K562 (cell line): ENCODE measurements around the gene SBF1. TPM values are rescaled to one million over a fixed set of nuclear protein-coding genes. Genes with fewer than 3 reads are reported as not detected.

ENCODE experiments used
- ATAC-seq: fragments of 200-7000 bp; cut with Tn5 transposase; 3 replicates; pipeline ENCODE4 v1.9.1; 2020; ENCODE audit warnings: moderate library complexity
- BruUV-seq: library from RNA; stranded (reverse); fragments of 400-500 nt; replicated peaks from 2 replicates; lab custom pipeline; 2021; lab: Mats Ljungman, UMichigan
- CTCF ChIA-PET: fragments of 300-600 bp; formaldehyde crosslinking; extraction: SDS; loops from one replicate; lab custom pipeline; 2021; ENCODE audit warnings: low intra/inter-chr PET ratio; lab: Yijun Ruan, JAX
- POLR2A ChIA-PET: fragments of 300-600, 350-650 bp; sonication (Branson Sonifier 250); formaldehyde crosslinking; extraction: SDS; loops from one replicate; lab custom pipeline; 2021; ENCODE audit warnings: antibody characterized with exemption, inconsistent platforms; lab: Yijun Ruan, JAX
- DNase-seq, 4 experiments: peaks; one replicate each; pipeline versions ENCODE4 v3.0.0 to v3.0.0-alpha.2; 2011 to 2018; ENCODE audit warnings: low spot score in 3 of 4, mixed read lengths in 3 of 4; ENCODE audit errors: extremely low read depth in 1 of 4
- FAIRE-seq: peaks from 2 replicates; lab custom pipeline; 2011; peaks lifted over from hg19 to GRCh38; lab: Jason Lieb, UNC
- H2AFZ ChIP-seq: 2 replicates; pipeline ENCODE4 v1.6.0; 2011; ENCODE audit warnings: low read depth, low read length, control low read depth, inconsistent platforms
- H3K27ac ChIP-seq: fragments of 200-600 bp; 3 replicates; pipeline ENCODE4 v1.8.0; 2011; ENCODE audit warnings: low read depth, mild to moderate bottlenecking, control low read depth, inconsistent platforms, low read length, moderate library complexity, mixed read lengths; ENCODE audit errors: extremely low read depth
- H3K27me3 ChIP-seq, 2 experiments: fragments of 300-600 bp in 1 of 2; 2 replicates in 1 of 2; 3 replicates in 1 of 2; pipeline versions ENCODE4 v1.6.0 to v1.8.0; 2011; ENCODE audit warnings: inconsistent platforms in 2 of 2, low read length in 2 of 2, mild to moderate bottlenecking in 1 of 2, mixed read lengths in 1 of 2, moderate library complexity in 1 of 2; ENCODE audit not compliant: control insufficient read depth in 2 of 2, insufficient read depth in 2 of 2
- H3K36me3 ChIP-seq: fragments of 300-600 bp; 3 replicates; pipeline ENCODE4 v1.8.0; 2011; ENCODE audit warnings: mild to moderate bottlenecking, low read length, inconsistent platforms; ENCODE audit not compliant: control insufficient read depth, insufficient read depth
- H3K4me1 ChIP-seq, 2 experiments: fragments of 200-600 bp in 1 of 2; replicated peaks in 1 of 2; 2 replicates in 1 of 2; 3 replicates in 1 of 2; pipeline versions ENCODE4 v1.5.1 to v1.8.0; 2011; ENCODE audit warnings: inconsistent platforms in 2 of 2, low read length in 2 of 2, mild to moderate bottlenecking in 1 of 2, mixed read lengths in 1 of 2, moderate library complexity in 1 of 2; ENCODE audit not compliant: control insufficient read depth in 2 of 2, insufficient read depth in 2 of 2
- H3K4me2 ChIP-seq: 2 replicates; pipeline ENCODE4 v1.6.1; 2011; ENCODE audit warnings: low read length, control low read depth, inconsistent platforms, mixed read lengths; ENCODE audit not compliant: insufficient read depth
- H3K4me3 ChIP-seq: fragments of 200-600 bp; sonication (generic), shearing (Covaris generic); 2 replicates; pipeline ENCODE4 v1.5.1; 2016; ENCODE audit warnings: control low read depth, inconsistent platforms
- H3K79me2 ChIP-seq: fragments of 200-600 bp; 3 replicates; pipeline ENCODE4 v1.8.0; 2011; ENCODE audit warnings: low read length, inconsistent platforms; ENCODE audit not compliant: control insufficient read depth, insufficient read depth
- H3K9ac ChIP-seq, 2 experiments: 2 replicates each; pipeline versions ENCODE4 v1.6.0 to v1.6.1; 2011; ENCODE audit warnings: low read depth in 2 of 2, low read length in 2 of 2, control low read depth in 1 of 2, inconsistent platforms in 1 of 2, mild to moderate bottlenecking in 1 of 2, mixed read lengths in 1 of 2; ENCODE audit not compliant: insufficient read depth in 1 of 2
- H3K9me1 ChIP-seq: one replicate; pipeline ENCODE4 v1.6.0; 2011; ENCODE audit warnings: inconsistent platforms, mild to moderate bottlenecking, low read length, moderate library complexity; ENCODE audit not compliant: control insufficient read depth, insufficient read depth
- H3K9me3 ChIP-seq: replicated peaks from 2 replicates; pipeline ENCODE4 v1.5.1; 2011; ENCODE audit warnings: low read depth, low read length, inconsistent platforms; ENCODE audit not compliant: control insufficient read depth, insufficient read depth
- H4K20me1 ChIP-seq: replicated peaks from 2 replicates; pipeline ENCODE4 v1.6.1; 2011; ENCODE audit warnings: low read length, inconsistent platforms, mixed read lengths; ENCODE audit not compliant: control insufficient read depth, insufficient read depth
- POLR2A ChIP-seq: fragments of 450-650 bp; conservative IDR thresholded peaks from 2 replicates; pipeline ENCODE4 v1.6.1; 2016
- POLR2AphosphoS2 ChIP-seq: IDR thresholded peaks from 2 replicates; pipeline ENCODE4 v1.6.1; 2012; ENCODE audit warnings: low read length, improper control_type of control experiment
- POLR2G ChIP-seq: fragments of 200-400 bp; formaldehyde crosslinking; IDR thresholded peaks from 2 replicates; pipeline ENCODE4 v1.6.1; 2017; ENCODE audit warnings: low read depth, mild to moderate bottlenecking, antibody characterized with exemption, low read length, moderate library complexity
- POLR3G ChIP-seq: IDR thresholded peaks from 2 replicates; pipeline ENCODE4 v1.6.1; 2011; ENCODE audit not compliant: insufficient read length, insufficient replicate concordance; ENCODE audit errors: extremely low read depth
- RBFOX2 ChIP-seq: fragments of 200-400 bp; formaldehyde crosslinking; IDR thresholded peaks from 2 replicates; pipeline ENCODE4 v1.6.1; 2017; ENCODE audit warnings: low read depth, mild to moderate bottlenecking, low read length, moderate library complexity
- RBM22 ChIP-seq: fragments of 200-400 bp; formaldehyde crosslinking; IDR thresholded peaks from 2 replicates; pipeline ENCODE4 v1.6.1; 2018; ENCODE audit warnings: low read length, low read depth; ENCODE audit not compliant: poor library complexity, severe bottlenecking
- SUPT5H ChIP-seq: fragments of 450-650 bp; IDR thresholded peaks from 2 replicates; pipeline ENCODE4 v1.6.1; 2016
- WGBS: fragments of 100-300 bp; shearing (Covaris generic); methylation state at CpG from one replicate; pipeline ENCODE4 v1.1.6; 2016; ENCODE audit warnings: low coverage, mixed read lengths; ENCODE audit not compliant: insufficient coverage; ENCODE audit errors: missing lambda C conversion rate; 5-methylcytosine and 5-hydroxymethylcytosine counted together
- in situ Hi-C: fragments of 300-500 bp; cut with MboI; formaldehyde crosslinking; loops from 4 replicates; pipeline ENCODE4 v1.15.0; 2018; ENCODE audit warnings: inconsistent platforms, mixed read lengths
- intact Hi-C: fragments of 100-400 bp; cut with micrococcal nuclease; formaldehyde crosslinking; loops from 2 replicates; pipeline ENCODE4 v1.14.2; 2022
- polyA plus RNA-seq, 8 experiments: library from polyadenylated mRNA; depleted of rRNA in 4 of 8; stranded (reverse) in 5 of 8; unstranded in 3 of 8; fragments of >200 nt; fragmentation: Nextera tagmentation in 2 of 8; fragmentation: Illumina TruSeq in 1 of 8; extraction: Ambion mirVana in 2 of 8; extraction: Trizol in 1 of 8; gene quantifications; 2 replicates each; pipeline versions ENCODE4 v1.2.1 to v1.2.3, GENCODE V29; 2011 to 2014; ENCODE audit warnings: inconsistent platforms in 1 of 8, missing spikeins in 1 of 8
- total RNA-seq, 7 experiments: library from RNA; depleted of rRNA in 6 of 7; stranded (reverse); fragments of >200 nt in 6 of 7; fragmentation: Illumina TruSeq in 2 of 7; extraction: Trizol in 2 of 7; gene quantifications; 2 replicates each; pipeline versions ENCODE4 v1.2.1 to v1.2.3, GENCODE V29; 2011 to 2021; ENCODE audit warnings: low replicate concordance in 1 of 7
- TF ChIP-seq, protein P1 (sequence below), 2 experiments: fragments of 200-800 bp in 1 of 2; sonication (Bioruptor generic) in 1 of 2; sonication (generic) in 1 of 2; formaldehyde crosslinking in 1 of 2; IDR thresholded peaks in 1 of 2; conservative IDR thresholded peaks in 1 of 2; 2 replicates each; pipeline versions ENCODE4 v1.5.0 to v1.6.1; 2016 to 2020; ENCODE audit warnings: missing compliant biosample characterization in 1 of 2, missing genetic modification characterization in 1 of 2, missing genetic modification reagents in 1 of 2

The SBF1 gene
- total and polyA plus RNA-seq, 9 of the 15 experiments (the other 6 are each of a cell fraction or from before 2014, with no cell fraction given): 0.44 to 50.4 (median 11.4) TPM

DNA sequence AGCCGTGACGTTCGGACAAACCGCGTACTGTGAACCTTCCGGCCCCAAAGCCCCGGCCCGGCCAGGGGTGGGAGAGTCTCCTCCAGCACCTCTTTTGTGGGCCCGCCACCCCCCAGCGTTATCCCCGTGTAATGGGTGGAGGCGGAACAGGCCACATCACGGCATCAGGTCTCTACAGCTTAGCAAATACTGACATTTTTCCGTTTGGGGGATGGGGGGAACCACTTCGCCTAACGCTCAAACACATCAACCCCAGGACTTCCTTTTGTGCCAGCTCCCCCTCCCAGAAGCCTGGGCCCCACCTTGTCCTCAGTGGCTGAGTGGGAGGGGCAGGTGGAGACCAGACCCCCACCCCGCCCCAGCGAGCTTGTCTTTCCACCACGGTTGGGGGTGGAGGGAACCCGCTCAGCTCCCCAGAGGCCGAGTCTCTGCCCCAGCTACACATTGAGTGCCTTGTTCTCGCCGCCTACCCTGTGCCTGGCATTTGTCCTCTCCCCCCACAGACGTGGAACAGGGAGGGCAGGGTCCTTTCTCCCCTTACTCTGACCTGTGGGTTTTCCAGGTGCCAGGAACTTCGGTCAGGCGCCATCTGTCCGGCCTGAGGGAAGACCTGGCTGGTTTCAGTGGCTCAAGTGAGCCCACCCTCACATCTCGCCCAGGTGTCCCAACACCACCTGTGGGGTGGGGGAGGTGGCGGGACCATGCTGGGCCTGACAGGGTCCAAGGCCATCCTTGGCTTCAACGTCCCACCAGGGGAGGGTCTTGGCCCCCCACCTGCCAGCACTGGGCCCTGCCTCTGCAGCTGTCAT, 29.6 kb downstream of the SBF1 start:
- peak in 1 of 4 experiments; percentile 24 for DNase-seq
- ATAC-seq: no peak
- FAIRE-seq: no peak
- H3K4me3 ChIP-seq: no peak overlapping the region
- BruUV-seq: TSS peak; percentile 41
- no peak for TF ChIP-seq POLR3G
- TF ChIP-seq RBFOX2: 0 out of 2 replicates have a peak, but pooled peaks have one; percentile 11
- TF ChIP-seq POLR2A: peak; percentile 63
- peak; percentile 57; the same call in 1 of the 2 replicates for TF ChIP-seq SUPT5H
- peak; percentile 63 for TF ChIP-seq RBM22
- TF ChIP-seq, protein P1, sequence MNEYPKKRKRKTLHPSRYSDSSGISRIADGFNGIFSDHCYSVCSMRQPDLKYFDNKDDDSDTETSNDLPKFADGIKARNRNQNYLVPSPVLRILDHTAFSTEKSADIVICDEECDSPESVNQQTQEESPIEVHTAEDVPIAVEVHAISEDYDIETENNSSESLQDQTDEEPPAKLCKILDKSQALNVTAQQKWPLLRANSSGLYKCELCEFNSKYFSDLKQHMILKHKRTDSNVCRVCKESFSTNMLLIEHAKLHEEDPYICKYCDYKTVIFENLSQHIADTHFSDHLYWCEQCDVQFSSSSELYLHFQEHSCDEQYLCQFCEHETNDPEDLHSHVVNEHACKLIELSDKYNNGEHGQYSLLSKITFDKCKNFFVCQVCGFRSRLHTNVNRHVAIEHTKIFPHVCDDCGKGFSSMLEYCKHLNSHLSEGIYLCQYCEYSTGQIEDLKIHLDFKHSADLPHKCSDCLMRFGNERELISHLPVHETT (CRISPR knock-in tag; conservative IDR thresholded peaks at IDR 0.05 in 1 of 2, IDR thresholded peaks at IDR 0.05 in 1 of 2): no peak
- TF ChIP-seq POLR2G: peak; percentile 72
- peak; percentile 79 for TF ChIP-seq POLR2AphosphoS2
- intact Hi-C loops (no loop called here), in situ Hi-C loops (no loop called here)
- no peaks in the 10 kb centered on the region for H4K20me1 ChIP-seq
- peaks cover 2% of the 10 kb centered on the region for H3K9me1 ChIP-seq
- no peak overlapping the region for H2AFZ ChIP-seq
- CTCF ChIA-PET: no interaction called here
- H3K79me2 ChIP-seq: no peaks in the 10 kb centered on the region
- H3K9ac ChIP-seq: no peak overlapping the region; a peak in 1 of 4 replicates
- peaks cover 63% of the 10 kb centered on the region; the same call in 1 of the 3 replicates for H3K36me3 ChIP-seq
- H3K27me3 ChIP-seq: no peaks in the 10 kb centered on the region
- no peak overlapping the region for H3K4me2 ChIP-seq
- POLR2A ChIA-PET: interaction anchor here (0.6 to 0.7 kb wide), 3 partner anchors 27 to 581 kb away, joined by 3 read pairs; no protein-coding TSS in a partner anchor
- H3K27ac ChIP-seq: no peak overlapping the region
- 61% methylated on average over 13 of the region's 30 CpGs for WGBS
- H3K4me1 ChIP-seq: peaks cover 0 to 42% of the 10 kb centered on the region in 2 experiments; a peak in 2 of 5 replicates
- H3K9me3 ChIP-seq: no peaks in the 10 kb centered on the region
